Keratinocyte (primary cell): ENCODE measurements around the gene DCAF7. TPM values are rescaled to one million over a fixed set of nuclear protein-coding genes. Genes with fewer than 3 reads are reported as not detected.

ENCODE experiments used
- DNase-seq: peaks from one replicate; pipeline ENCODE4 v3.0.0-alpha.2; 2011; ENCODE audit warnings: low read depth, missing footprints, low spot score
- FAIRE-seq: peaks from 2 replicates; lab custom pipeline; 2011; peaks lifted over from hg19 to GRCh38; lab: Jason Lieb, UNC
- H2AFZ ChIP-seq: 2 replicates; pipeline ENCODE4 v1.6.0; 2012; ENCODE audit warnings: low read length, control low read depth, inconsistent platforms; ENCODE audit not compliant: control insufficient read depth
- H3K27ac ChIP-seq: 2 replicates; pipeline ENCODE4 v1.5.1; 2011; ENCODE audit warnings: low read length; ENCODE audit not compliant: control insufficient read depth, insufficient read depth
- H3K27me3 ChIP-seq: 3 replicates; pipeline ENCODE4 v1.6.0; 2011; ENCODE audit warnings: low read length; ENCODE audit not compliant: control insufficient read depth, insufficient read depth; ENCODE audit errors: extremely low read depth
- H3K36me3 ChIP-seq, 2 experiments: 2 replicates in 1 of 2; 3 replicates in 1 of 2; pipeline ENCODE4 v1.5.1; 2011; ENCODE audit warnings: low read length in 2 of 2, mild to moderate bottlenecking in 1 of 2; ENCODE audit not compliant: control insufficient read depth in 2 of 2, insufficient read depth in 2 of 2; ENCODE audit errors: extremely low read depth in 1 of 2
- H3K4me1 ChIP-seq: 3 replicates; pipeline ENCODE4 v1.5.1; 2011; ENCODE audit warnings: low read length; ENCODE audit not compliant: control insufficient read depth, insufficient read depth; ENCODE audit errors: extremely low read depth
- H3K4me2 ChIP-seq: 3 replicates; pipeline ENCODE4 v1.6.0; 2011; ENCODE audit warnings: low read depth, low read length; ENCODE audit not compliant: control insufficient read depth, insufficient read depth; ENCODE audit errors: extremely low read depth
- H3K4me3 ChIP-seq, 3 experiments: fragments of 200-600 bp in 1 of 3; sonication (generic) in 1 of 3; 2 replicates in 2 of 3; 3 replicates in 1 of 3; pipeline ENCODE4 v1.5.1; 2011 to 2016; ENCODE audit warnings: low read length in 3 of 3, mild to moderate bottlenecking in 3 of 3, control low read depth in 2 of 3, inconsistent platforms in 1 of 3, low read depth in 1 of 3, mixed read lengths in 1 of 3, mixed run types in 1 of 3, moderate library complexity in 1 of 3; ENCODE audit not compliant: control insufficient read depth in 2 of 3, insufficient read depth in 2 of 3; ENCODE audit errors: extremely low read depth in 1 of 3
- H3K79me2 ChIP-seq: 2 replicates; pipeline ENCODE4 v1.6.0; 2012; ENCODE audit warnings: low read length; ENCODE audit not compliant: control insufficient read depth, insufficient read depth
- H3K9ac ChIP-seq: 3 replicates; pipeline ENCODE4 v1.6.0; 2011; ENCODE audit warnings: low read length; ENCODE audit not compliant: control insufficient read depth, insufficient read depth; ENCODE audit errors: extremely low read depth
- H3K9me1 ChIP-seq: 3 replicates; pipeline ENCODE4 v1.6.0; 2011; ENCODE audit warnings: low read length; ENCODE audit not compliant: control insufficient read depth, insufficient read depth; ENCODE audit errors: extremely low read depth
- H3K9me3 ChIP-seq: 2 replicates; pipeline ENCODE4 v1.5.1; 2012; ENCODE audit warnings: low read depth, low read length; ENCODE audit not compliant: control insufficient read depth
- H4K20me1 ChIP-seq: 3 replicates; pipeline ENCODE4 v1.6.0; 2011; ENCODE audit warnings: low read length; ENCODE audit not compliant: control insufficient read depth, insufficient read depth; ENCODE audit errors: extremely low read depth
- CTCF ChIP-seq, 3 experiments: IDR thresholded peaks in 1 of 3; conservative IDR thresholded peaks in 1 of 3; optimal IDR thresholded peaks in 1 of 3; 2 replicates in 2 of 3; 3 replicates in 1 of 3; pipeline versions ENCODE3 to v1.5.1; 2011; ENCODE audit warnings: low read length in 3 of 3, mild to moderate bottlenecking in 3 of 3, moderate library complexity in 2 of 3, control low read depth in 1 of 3, inconsistent platforms in 1 of 3; ENCODE audit not compliant: insufficient read depth in 2 of 3; ENCODE audit errors: extremely low read depth in 1 of 3
- EZH2 ChIP-seq: IDR thresholded peaks from one replicate; pipeline ENCODE4 v1.6.1; 2012; ENCODE audit warnings: inconsistent platforms, mild to moderate bottlenecking, low read length, moderate library complexity
- dilution Hi-C: fragments of 300-500 bp; cut with MboI; formaldehyde crosslinking; loops from one replicate; pipeline ENCODE4 v1.7.0; 2020; ENCODE audit warnings: low sequenced_read_pairs; ENCODE audit not compliant: extremely low pct_ligation_motif_present
- polyA plus RNA-seq, 5 experiments: library from polyadenylated mRNA; depleted of rRNA in 3 of 5; stranded (reverse) in 3 of 5; stranded (forward) in 1 of 5; unstranded in 1 of 5; fragments of >200 nt; gene quantifications; 1 replicate in 1 of 5; 2 replicates in 3 of 5; 3 replicates in 1 of 5; pipeline versions ENCODE4 v1.2.1 to v1.2.3, GENCODE V29; 2011 to 2012; ENCODE audit warnings: missing spikeins in 2 of 5, low read depth in 1 of 5, low replicate concordance in 1 of 5

DCAF7 gene
- polyA plus RNA-seq, 1 donor (not counting 4 experiments of a cell fraction or from before 2014, with no cell fraction given): 32.6 TPM

GRCh38 chr17:63542942-63543821, 7.1 kb upstream of the DCAF7 start:
- TF ChIP-seq EZH2: no peak
- TF ChIP-seq CTCF (optimal IDR thresholded peaks at IDR 0.05 in 1 of 3, IDR thresholded peaks at IDR 0.05 in 1 of 3, conservative IDR thresholded peaks at IDR 0.05 in 1 of 3; ENCODE audit: extremely low read depth in 1 of 3, insufficient read depth in 2 of 3, low read length in 3 of 3): no peak
- H3K9me3 ChIP-seq: no peaks in the 10 kb centered on the region
- H3K27ac ChIP-seq: no peak overlapping the region
- no peaks in the 10 kb centered on the region for H3K9me1 ChIP-seq
- H3K4me3 ChIP-seq: no peak overlapping the region
- H3K9ac ChIP-seq: no peak overlapping the region
- no peaks in the 10 kb centered on the region for H3K4me1 ChIP-seq
- H3K36me3 ChIP-seq: no peaks in the 10 kb centered on the region
- no peak for DNase-seq
- dilution Hi-C loops: no loop called here
- FAIRE-seq: no peak
- no peak overlapping the region for H3K4me2 ChIP-seq
- peaks cover 4% of the 10 kb centered on the region for H4K20me1 ChIP-seq
- no peaks in the 10 kb centered on the region for H3K79me2 ChIP-seq
- peaks cover 18% of the 10 kb centered on the region for H3K27me3 ChIP-seq
- no peak overlapping the region for H2AFZ ChIP-seq

GRCh38 chr17:63543822-63544420, 6.4 kb upstream of the DCAF7 start:
- TF ChIP-seq EZH2 (no peak), CTCF (optimal IDR thresholded peaks at IDR 0.05 in 1 of 3, IDR thresholded peaks at IDR 0.05 in 1 of 3, conservative IDR thresholded peaks at IDR 0.05 in 1 of 3; ENCODE audit: extremely low read depth in 1 of 3, insufficient read depth in 2 of 3, low read length in 3 of 3) (no peak)
- no peaks in the 10 kb centered on the region for H3K9me1 ChIP-seq
- FAIRE-seq (no peak), DNase-seq (no peak)
- no peaks in the 10 kb centered on the region for H3K36me3 ChIP-seq
- H3K27me3 ChIP-seq: peaks cover 10% of the 10 kb centered on the region
- H3K9ac ChIP-seq: no peak overlapping the region
- no peaks in the 10 kb centered on the region for H3K79me2 ChIP-seq
- H3K4me3 ChIP-seq: no peak overlapping the region
- no peak overlapping the region for H2AFZ ChIP-seq
- no peak overlapping the region for H3K4me2 ChIP-seq
- no peaks in the 10 kb centered on the region for H3K4me1 ChIP-seq
- H3K27ac ChIP-seq: no peak overlapping the region
- dilution Hi-C loops: no loop called here
- peaks cover 4% of the 10 kb centered on the region for H4K20me1 ChIP-seq
- H3K9me3 ChIP-seq: no peaks in the 10 kb centered on the region
